Activated gamma-delta T cell treated with anti-CD3 and anti-CD28 coated beads, Interleukin-2, amount 50 U/mL, for 16 hours (primary cell): Measurements from ENCODE around the gene RPS6KA2.
"Not testable (repeated sequence)": the region's sequence is repeated elsewhere in the genome, so short reads cannot be mapped to it uniquely, and the experiment has no call there.

Source experiments
- DNase-seq: peaks from one replicate; pipeline ENCODE4 v3.0.0-alpha.2; 2020; ENCODE audit warnings: low read depth

The RPS6KA2 gene

GRCh38 chr6:166529586-166529985, 97.5 kb downstream of the RPS6KA2 start:
- DNase-seq, result no peak

GRCh38 chr6:166529058-166529457, 98.0 kb downstream of the RPS6KA2 start:
- not testable (repeated sequence) for DNase-seq

GRCh38 chr6:166527849-166528248, 99.2 kb downstream of the RPS6KA2 start:
- DNase-seq, result no peak

DNA sequence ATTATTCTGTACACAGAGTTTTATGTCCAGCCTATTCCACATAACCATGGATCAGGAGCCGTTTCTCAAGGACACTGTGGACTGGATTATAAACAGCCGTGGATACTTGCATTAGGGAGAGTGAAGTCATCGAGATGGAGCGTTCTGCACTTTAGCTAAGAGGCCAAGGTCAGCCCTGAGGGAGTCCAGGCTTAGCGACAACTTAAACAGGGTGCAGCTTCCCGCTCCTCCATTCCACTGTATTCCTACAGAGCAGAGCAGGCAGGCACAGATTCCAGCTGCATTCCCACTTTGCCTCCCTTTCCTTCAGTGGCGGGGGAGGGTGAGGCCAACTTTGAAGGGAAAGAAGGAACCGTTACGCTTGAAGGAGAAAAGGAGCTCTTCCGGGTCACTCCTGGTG, 100.1 kb downstream of the RPS6KA2 start:
- no peak for DNase-seq

DNA sequence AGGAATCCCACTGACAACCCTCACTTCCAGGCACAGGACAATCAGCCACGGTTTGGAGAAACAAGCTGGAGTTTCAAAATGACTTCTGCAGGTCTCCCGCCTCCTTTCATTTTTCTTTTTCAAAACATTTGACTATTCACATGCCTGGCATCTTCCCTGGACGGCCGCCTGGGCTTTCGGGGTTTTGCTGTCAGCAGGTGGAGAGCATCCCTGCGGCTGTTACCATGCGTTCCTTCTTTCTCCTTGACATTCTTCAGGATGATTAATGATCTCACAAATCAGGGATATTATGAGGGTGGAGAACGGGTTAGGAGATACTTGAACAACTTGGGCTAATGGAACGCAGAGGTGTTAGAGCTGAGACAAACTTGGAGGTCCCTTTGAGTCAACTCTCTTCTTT, 101.5 kb downstream of the RPS6KA2 start:
- no peak for DNase-seq

DNA sequence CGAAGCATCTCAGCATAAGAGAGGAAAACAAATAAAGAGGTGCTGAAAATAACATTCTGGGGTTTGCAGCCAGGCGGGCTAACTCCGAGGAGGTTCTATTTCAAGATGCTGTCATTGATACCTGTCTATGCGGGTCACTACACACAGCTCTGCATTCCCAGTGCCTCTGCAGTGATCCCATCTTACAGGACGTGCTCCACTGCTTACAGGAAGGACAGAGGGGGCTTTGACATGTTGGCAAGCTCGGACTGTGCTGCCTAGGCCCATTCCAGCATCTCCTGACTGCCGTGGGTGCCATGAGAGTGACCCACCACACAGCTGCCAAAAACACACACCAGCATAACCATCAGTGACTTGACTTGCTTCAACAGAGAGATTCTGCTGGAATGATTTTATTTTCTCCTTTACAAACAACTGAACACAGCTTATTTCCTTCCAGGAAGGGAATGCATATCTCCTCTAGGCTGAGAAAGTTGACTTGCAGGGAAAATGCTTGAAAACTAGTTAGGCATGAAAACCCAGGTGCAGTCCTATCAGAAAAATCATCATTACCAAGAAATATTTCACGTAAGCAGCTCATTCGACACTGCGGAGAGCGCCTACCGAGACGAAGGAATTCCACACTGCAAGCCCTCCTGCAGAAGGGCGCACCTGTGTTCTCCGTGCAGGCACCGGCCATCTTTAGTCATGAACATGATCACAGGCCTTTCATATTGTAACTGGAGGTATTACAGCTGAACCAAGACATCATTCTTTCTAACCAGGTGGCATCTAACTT, 103.1 kb downstream of the RPS6KA2 start:
- DNase-seq, result no peak

GRCh38 chr6:166520905-166521834, 105.9 kb downstream of the RPS6KA2 start:
- no peak for DNase-seq

GRCh38 chr6:166516251-166516884, 110.7 kb downstream of the RPS6KA2 start:
- DNase-seq, result no peak

DNA sequence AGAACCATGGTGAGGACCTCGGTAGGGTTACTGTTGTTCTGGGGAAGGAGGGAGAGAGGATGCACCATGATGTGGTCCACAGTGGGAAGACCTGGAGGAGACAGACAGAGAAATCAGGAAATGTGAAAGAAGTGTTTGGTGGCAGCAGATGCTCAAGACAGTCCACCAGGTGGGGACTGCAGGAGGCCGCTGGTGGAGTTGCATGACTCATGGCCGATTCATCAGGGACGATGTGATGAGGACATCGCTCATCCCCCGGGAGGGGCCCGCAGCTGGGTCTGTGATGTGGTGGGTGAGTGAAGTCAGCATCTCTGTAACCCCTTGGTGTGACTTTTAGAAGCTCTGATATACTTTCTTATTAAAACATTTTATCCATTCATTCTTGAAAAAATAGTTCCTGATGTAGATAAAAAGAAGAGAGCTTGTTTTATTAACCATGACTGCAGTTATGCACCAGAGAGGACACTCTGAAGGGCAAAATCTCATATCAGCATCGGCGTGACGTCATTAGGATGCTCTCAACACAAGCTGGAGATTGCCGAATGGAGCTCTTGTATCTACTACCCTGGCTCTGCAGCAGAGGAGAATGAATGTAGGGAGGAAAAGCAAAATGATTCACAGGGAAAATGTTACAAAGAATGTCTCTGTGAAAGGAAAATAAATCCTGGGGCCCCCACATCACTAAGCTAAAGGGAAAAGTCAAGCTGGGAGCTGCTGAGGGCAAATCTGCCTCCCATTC, 111.8 kb downstream of the RPS6KA2 start:
- peak; percentile 24 for DNase-seq

- no peak for DNase-seq
These were observed 112.9 kb downstream of the RPS6KA2 start for GRCh38 chr6:166514196-166514595.

GRCh38 chr6:166512567-166512966, 114.5 kb downstream of the RPS6KA2 start:
- DNase-seq, result no peak

DNA sequence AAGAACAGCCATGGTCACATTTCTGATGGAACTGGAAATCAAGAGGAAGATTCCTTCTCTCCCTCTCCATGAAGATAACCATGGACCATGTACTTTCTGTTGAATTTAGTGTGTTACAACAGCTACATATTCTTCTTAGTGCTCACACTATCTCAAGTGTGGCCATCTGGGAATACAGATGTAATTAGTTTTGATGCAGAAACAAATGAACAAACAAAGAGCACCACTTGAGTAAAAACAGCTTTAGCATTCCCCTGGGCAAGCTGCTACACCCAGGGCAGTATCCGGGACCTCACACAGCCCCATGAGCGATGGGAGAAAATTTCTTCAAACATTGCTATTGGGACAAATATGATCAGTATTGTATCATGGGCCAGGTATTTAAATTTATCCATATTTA, 115.7 kb downstream of the RPS6KA2 start:
- no peak for DNase-seq

- no peak for DNase-seq
These were observed 117.9 kb downstream of the RPS6KA2 start for GRCh38 chr6:166509193-166509592.

- DNase-seq, result no peak
These were observed 118.3 kb downstream of the RPS6KA2 start for GRCh38 chr6:166508726-166509125.

DNA sequence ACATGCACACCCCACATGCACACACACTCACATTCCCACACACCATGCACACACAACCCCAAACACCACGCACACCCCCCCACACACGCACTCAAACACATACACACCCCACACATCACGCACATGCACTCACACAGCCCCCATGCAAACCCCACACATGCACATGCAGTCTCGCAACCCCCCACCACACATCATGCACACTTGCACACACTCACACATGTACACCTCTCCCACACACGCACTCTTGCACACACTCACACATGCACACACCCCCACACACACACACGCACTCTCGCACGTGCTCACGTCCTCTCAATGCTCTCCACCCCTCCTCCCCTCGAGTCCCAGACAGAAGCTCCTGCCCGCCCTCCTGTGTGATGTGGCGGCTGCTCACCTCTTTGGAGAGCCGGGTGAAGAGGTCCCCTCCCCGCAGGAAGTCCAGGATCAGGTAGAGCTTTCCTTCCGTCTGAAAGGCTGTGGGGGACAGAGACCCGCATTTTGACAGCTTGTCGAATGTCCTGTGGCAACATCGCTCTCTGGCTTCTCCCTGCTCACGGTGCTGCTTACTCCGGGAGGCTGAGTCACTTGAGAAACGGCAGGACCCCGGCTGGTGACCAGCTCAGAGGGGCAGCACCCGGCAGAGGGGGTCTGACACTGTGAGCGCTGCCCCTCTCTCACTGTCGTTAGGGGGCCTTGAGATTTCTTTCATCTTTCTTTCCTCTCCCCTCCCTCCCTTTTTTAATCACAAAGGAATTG, 119.1 kb downstream of the RPS6KA2 start:
- no peak for DNase-seq

- no peak for DNase-seq
These were observed 119.7 kb downstream of the RPS6KA2 start for GRCh38 chr6:166507380-166507779.

DNA sequence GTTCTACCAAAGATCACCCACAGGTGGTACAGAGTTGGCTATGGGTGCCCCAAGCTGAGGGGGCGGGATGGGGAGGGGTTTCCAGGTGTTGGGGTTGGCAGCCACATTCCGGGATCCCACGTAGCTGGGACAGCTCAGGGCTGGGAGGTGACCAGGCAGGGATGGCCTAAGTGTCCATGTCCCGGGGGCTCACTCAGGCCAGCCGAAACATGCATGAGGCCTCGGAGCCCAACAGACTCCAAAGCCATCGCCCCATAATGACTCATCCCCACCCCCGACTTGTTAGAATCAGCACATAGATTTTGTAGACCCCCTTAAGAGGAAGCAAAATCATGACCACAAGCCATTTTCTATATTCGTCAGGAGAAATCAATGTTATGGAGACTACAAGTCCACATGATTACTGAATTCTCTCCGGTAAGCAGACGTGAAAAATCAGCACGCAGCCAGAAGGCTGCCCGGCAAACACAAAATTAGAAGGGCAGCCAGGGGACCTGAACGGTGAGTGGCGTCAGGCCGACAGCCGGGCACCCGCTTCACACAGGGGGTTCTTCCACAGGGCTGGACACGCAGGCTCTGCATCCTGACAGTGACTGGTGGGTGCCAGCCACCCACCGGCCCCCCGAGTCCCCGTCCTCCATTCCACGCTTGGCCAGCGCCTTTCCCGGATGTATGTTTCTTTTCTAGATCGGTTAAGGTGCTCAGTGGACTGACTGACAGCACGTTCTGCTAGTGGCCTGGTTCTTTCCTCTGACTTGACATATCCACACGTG, 121.7 kb downstream of the RPS6KA2 start:
- DNase-seq, result no peak

GRCh38 chr6:166504100-166504499, 123.0 kb downstream of the RPS6KA2 start:
- DNase-seq, result no peak

DNA sequence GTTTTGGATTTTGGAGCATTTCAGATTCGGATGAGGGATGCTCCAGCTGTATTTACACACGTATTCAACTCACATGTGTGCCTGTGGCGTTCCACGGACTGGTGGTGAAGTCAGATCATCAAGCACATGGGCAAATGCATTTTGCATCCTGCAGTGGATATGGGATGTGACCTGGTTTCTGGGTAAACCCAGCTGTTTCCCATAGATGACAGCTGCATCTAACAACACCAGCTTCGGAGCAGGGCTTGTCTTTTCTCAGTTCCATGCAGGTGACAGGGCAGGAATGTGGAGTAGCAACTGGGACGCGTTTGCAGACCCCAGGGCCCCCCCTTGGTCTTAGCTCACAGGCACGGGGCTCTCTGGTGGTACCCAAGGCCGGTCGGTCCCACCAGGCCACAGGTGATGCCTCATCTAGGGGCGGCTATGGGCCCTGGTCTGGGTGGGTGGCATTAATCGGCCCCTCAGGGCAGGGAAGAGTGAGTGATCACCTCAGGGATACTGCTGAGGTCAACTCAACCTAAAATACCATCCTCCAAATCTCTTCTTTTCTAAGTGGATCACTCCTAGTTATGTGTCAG, 123.8 kb downstream of the RPS6KA2 start:
- no peak for DNase-seq

- DNase-seq, result no peak
These were observed 124.6 kb downstream of the RPS6KA2 start for GRCh38 chr6:166502453-166502852.
